Activated CD8-positive, alpha-beta memory T cell treated with anti-CD3 and anti-CD28 coated beads for 4 hours (primary cell): ENCODE data around the gene NLRP2B.
"Not testable (repeated sequence)": the region's sequence is repeated elsewhere in the genome, so short reads cannot be mapped to it uniquely, and the experiment has no call there.

ENCODE experiments used
- DNase-seq, 2 donors: peaks; one replicate each; pipeline ENCODE4 v3.0.0-alpha.2; 2020; ENCODE audit warnings: low read depth in 2 of 2

The NLRP2B gene

DNA sequence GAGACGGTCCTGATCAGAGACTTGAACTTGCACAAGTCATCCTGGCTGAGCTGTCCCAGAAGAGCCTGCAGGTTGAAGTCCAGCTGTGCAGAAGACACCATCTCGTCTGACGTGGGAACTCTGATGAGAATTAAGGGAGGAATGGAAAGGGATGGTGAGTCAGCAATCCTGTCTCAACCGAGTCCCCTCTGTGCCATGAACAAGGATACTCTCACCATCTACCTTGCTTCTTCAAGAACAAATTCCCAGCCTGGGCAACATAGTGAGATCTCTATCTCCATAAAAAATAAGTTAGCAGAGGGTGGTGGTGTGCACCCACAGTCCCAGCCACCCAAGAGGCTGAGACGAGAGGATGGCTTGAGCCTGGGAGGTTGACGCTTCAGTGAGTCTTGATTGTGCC lies at the start of gene NLRP2B:
Gene NLRP2B, minus strand, starts transcription at position 101 of the 400 bp plus-strand sequence.
- no peak for DNase-seq

DNA sequence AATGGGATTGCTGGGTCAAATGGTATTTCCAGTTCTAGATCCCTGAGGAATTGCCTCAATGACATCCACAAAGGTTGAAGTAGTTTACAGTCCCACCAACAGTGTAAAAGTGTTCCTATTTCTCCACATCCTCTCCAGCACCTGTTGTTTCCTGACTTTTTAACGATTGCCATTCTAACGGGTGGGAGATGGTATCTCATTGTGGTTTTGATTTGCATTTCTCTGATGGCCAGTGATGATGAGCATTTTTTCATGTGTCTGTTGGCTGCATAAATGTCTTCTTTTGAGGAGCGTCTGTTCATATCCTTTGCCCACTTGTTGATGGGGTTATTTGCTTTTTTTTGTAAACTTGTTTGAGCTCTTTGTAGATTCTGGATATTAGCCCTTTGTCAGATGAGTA lies 45.9 kb upstream of the NLRP2B start:
- not testable (repeated sequence) for DNase-seq

DNA sequence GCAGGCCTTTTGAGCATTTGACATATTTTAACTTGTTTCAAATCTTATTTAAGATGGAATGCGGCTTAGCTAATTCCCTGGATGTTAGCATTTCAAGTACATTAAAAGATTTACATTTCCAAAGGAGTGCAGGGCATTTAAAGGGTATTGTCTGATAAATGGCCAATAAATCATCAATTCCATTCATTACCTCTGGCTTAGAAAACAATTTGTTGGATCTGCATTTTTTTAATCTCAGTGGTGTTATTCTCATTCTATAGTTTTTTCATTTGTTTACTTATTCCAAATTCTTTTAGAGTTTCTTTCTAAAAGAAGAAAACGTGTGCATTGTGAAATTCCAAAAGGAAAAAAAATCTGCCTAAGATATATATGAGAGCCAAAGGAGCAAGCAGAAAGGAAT lies 1.3 kb upstream of the NLRP2B start:
- DNase-seq: no peak

DNA sequence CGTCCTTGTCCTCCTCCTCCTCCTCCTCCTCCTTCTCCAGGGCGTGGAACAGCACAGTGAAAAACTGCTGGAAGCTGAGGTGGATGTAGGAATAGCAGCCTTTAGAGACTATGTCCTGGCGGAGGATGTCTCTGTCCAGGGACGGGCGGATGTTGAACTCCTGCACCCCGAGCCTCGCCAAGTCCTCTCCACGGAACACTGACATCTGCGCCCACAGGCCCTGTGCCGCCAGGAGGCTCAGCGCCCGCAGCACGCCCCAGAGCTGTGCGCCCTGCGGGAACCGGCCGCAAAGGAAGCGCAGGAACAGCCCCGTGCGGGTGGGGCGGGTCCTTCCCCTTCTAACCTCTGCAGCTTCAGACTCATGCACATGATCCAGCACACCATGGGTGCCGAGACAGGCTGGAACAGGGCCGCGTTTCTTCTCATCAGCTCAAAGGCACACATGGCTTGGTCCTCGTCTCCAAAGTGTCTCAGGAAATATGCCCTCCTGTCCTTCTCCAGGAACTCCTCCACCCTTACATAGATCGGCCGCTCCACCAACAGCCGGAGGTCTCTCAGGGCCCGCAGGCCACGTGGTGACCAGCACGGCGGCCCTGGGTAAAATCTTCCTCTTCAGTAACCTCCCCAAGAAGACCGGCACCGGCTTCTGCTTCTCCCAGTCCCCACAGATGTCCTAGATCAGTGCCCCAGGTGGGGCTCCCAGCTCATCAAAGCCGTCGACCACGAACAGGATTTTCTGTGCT lies 1.2 kb downstream of the NLRP2B start:
- no peak for DNase-seq

DNA sequence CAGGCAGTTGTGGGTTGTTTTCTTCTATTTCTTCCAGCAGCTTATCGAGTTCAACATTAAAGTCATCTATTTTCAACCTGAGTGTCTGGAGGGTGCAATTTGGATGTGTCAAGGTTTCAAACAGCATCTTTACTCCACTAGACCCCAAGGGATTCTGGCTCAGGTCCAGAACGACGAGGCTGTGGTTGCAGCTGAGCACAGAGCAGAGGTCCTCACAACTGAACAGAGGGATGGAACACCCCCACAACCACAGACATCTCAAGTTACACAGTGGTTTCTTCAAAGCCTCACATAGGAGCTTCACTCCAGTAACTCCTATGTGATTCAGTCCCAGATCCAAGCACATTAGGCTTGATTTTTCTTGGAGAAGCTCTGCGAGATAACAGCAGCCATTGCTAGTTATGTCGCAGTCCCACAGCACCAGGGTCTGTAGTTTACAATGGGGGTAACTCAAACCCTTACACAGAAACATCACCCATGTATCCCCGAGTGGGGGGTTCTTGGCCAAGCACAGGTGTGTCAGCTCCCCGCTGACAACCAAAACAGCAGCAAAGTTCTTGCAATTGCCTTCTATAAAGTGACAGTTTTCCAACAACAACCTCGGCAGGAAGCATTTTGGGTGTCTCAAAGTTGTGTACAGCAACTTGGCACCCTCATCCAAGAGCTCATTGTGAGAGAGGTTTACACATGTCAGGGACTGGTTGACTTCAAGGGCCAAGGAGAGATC lies 2.8 kb downstream of the NLRP2B start:
- no peak for DNase-seq

DNA sequence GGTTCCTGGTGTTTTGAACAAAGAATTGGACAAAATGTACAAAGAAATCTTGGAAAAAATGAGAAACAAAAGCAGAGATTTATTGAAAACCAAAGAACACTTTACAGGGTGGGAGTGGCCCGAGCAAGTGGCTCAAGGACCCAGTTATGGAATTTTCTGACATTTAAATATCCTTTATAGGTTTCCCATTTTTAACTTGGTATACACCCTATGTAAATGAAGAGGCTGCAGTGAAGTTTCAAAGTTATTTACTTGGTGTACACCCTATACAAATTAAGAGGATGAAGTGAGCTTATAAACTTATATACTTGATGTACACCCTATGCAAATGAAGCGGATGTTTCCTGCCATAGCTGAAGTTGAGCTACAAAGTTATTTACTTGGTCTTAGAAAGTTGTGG lies 4.7 kb downstream of the NLRP2B start:
- no peak for DNase-seq

DNA sequence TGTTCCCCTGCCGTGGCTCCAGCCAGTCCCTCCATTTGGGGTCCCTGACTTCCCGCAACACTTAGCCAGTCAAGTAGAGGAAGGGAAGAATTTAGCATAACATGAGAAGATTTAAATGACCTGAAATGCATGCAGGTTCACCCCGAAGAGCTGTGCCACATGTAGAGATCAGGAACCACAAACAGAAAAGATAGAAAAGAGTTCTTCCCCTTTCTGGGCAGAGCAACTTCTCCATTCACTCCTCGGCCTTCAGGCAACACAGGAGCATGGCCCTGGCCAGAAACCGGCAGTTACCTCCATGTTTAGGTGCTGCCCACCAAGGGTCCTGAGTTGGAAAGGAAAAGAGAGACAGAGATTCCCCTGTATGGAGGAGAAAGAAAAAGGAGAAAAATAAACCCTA lies 5.2 kb downstream of the NLRP2B start:
- no peak for DNase-seq

DNA sequence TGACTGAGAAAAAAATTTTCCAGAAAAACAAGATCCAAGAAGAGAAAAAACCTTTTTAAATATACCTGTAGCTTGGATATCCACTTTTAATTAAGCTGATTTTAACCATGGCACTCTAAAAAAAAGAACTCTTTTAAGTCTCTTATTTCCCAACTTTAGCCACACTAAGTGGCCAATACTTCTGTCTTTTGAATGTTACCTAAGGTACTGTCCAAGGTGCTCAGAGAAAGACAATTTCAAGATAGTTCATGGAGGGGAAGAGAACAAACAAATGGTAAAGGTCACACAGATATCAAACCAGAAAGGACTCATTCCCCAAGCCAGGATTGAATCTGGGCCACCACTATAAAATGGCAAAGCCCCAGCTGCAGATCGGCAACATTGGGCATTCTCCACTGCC lies 10.1 kb downstream of the NLRP2B start:
- DNase-seq: no peak

DNA sequence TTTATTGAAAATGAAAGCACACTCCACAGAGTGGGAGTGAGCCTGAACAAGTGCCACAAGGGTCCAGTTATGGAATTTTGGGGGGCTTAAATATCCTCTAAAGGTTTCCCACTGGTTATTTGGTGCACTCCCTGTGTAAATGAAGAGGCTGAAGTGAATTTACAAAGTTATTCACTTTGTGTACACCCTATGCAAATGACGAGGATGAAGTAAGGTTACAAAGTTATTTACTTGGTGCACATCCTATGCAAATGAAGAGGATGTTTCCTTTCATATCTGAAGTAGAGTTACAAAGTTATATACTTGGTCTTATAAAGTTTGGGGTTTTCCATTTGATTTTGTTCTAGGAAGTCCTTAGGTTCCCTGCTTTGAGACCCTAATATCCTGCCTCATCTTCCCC lies 13.1 kb downstream of the NLRP2B start:
- DNase-seq: no peak

DNA sequence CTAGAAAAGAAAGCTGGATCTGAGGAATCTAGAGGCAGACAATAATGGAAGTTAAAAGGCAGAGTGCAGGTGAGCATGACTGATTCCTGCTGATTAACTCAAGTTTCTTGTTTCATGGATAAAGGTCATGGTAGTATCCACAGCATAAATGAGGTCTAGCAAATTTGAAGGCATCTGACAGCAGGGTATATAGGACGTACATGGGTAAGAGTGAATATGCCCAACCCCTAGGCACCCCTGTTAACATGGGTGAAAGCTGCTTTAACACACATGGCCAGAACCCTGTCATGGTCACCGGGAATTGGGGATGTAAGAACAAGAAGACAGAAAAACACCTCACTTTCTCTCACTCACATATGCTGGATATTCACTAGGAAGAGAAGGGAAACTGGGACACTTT lies 25.0 kb downstream of the NLRP2B start:
- no peak for DNase-seq

DNA sequence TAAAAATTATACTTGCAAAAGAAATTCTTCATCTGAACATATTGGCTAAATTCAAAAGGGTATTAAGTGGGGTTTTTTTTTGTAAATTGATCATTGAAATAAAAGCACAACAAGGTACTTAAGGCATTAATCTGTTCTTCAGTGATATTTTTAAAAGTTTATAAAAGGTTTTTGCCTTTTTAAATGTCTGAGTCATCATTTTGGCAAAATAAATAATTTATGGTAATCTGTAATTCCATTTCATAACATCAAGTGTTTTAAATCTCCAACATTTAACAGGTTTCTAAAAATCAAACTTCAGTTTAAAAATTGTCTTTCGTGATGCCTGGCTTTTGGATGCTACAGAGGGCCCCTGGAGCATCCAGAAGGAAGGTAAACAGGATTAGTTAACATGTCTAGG lies 27.4 kb downstream of the NLRP2B start:
- DNase-seq: no peak

DNA sequence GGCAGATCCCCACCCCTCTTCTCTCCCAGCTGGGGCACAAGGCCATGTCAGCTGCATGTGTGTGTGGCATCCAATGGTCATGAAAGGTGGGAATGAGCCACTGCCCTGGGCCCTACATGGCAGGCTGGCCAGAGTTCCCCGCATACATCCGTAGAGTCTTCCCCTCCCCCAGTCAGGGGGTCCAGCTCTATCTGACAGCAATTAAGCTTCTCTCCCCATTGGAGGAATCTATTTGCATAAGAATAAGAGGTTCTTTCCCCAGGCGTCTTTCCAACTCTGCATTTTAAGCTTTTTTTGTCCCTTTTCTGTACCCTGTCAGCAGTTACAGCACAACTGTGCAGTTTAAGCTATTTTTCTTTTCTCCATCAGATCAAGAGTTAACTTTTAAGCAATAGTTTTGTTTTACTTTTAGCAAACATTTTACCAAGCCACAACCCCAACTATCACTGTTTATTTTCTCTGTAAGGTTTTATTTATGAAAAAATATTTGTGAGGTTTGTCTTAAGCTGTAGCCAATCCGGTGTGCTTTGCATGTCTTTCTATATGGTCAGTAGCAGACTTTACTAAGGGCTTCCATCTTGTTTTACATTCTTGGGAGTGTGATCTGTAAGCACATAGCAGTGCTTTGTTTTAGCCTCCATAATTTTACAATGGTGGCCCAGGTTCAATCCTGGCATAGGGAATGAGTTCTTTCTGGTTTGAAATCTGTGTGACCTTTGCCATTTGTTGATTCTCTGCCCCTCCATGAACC lies 28.7 kb downstream of the NLRP2B start:
- no peak for DNase-seq

DNA sequence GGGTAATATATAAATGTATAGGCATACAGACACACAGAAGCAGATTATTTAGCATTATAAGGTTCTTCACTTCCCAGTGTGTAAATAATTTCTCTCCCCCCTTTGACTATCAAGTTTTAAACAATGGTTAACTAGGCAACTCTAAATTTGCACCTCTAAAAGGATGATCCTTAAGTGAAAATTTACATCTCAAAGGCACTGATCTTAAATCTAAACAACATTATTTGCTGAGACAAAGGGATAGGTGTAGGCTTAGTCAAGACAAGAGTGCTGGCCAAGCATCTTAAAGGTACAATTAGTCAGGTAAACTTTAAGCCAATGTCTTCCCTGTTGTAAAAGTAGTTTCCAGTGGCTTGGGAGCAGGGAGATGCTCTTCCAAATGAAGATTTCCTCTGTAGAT lies 33.0 kb downstream of the NLRP2B start:
- DNase-seq: no peak

DNA sequence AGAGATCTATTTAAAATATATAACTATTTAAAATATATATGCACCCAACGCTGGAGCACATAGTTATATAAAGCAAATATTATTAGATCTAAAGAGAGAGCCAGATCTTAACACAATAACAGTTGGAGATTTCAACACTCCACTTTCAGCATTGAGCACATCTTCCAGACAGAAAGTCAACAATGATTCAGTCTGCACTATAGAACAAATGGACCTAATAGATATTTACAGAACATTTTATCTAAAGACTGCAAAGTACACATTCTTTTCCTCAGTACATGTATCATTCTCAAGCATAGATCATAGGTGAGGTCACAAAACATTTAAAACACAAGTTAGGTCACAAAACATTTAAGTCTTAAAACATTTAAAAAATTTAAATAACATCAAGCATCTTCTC lies 36.4 kb downstream of the NLRP2B start:
- no peak for DNase-seq

DNA sequence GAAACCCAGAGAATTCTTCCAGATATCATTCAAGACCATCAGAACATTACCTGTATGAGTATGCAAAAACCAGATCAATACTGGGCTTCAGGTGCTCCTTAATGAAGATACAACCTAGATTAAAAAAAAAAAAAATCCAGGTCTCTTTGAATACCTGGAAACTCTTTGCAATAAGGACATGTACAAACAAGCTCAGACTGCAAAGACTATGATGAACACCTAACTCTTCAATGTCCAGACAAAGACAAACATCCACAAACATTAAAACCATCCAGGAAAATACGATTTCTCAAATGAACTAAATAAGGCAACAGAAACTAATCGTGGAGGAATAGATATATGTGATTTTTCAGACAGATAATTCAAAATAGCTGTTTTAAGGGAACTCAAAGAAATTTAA lies 38.7 kb downstream of the NLRP2B start:
- no peak for DNase-seq

DNA sequence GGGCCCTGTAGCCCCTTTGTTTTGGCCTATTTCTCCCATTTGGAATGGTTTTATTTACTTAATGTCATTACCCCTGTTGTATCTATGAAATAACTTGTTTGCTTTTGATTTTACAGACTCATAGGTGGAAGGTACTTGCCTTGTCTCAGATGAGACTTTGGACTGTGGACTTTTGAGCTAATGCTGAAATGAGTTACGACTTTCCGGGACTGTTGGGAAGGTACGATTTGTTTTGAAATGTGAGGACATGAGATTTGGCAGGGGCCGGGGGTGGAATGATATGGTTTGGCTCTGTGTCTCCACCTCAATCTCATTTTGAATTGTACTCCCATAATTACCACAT lies 39.4 kb downstream of the NLRP2B start:
- DNase-seq: no peak

DNA sequence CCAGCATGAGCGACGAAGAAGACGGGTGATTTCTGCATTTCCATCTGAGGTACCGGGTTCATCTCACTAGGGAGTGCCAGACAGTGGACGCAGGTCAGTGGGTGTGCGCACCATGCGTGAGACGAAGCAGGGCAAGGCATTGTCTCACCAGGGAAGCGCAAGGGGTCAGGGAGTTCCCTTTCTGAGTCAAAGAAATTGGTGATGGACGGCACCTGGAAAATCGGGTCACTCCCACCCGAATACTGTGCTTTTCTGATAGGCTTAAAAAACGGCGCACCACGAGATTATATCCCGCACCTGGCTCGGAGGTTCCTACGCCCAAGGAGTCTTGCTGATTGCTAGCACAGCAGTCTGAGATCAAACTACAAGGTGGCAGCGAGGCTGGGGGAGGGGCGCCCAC lies 50.6 kb downstream of the NLRP2B start:
- not testable (repeated sequence) for DNase-seq
